Esophagus muscularis mucosa (tissue), 4 donors: ENCODE results near the gene HIBCH. TPM values are rescaled to one million over a fixed set of nuclear protein-coding genes. Genes with fewer than 3 reads are reported as not detected.

ENCODE experiments used
- DNase-seq: peaks from one replicate; pipeline ENCODE4 v3.0.0-alpha.2; 2017; ENCODE audit errors: extremely low spot score
- H3K27ac ChIP-seq, 4 donors: fragments of 200-600 bp; sonication (generic); replicated peaks in 1 of 4; 1 replicate in 3 of 4; 2 replicates in 1 of 4; pipeline ENCODE4 v1.5.1; 2016 to 2019; ENCODE audit warnings: mild to moderate bottlenecking in 1 of 4
- H3K27me3 ChIP-seq, 4 donors: fragments of 200-600 bp; sonication (generic); one replicate each; pipeline versions ENCODE4 v1.5.1 to v1.6.0; 2016 to 2019
- H3K36me3 ChIP-seq, 4 donors: fragments of 200-600 bp; sonication (generic); one replicate each; pipeline ENCODE4 v1.5.1; 2016 to 2019
- H3K4me1 ChIP-seq, 4 donors: fragments of 200-600 bp; sonication (generic); one replicate each; pipeline ENCODE4 v1.5.1; 2016 to 2019
- H3K4me3 ChIP-seq, 4 donors: fragments of 200-600 bp; sonication (generic); 1 replicate in 2 of 4; 2 replicates in 2 of 4; pipeline ENCODE4 v1.5.1; 2016 to 2019; ENCODE audit warnings: mild to moderate bottlenecking in 4 of 4, moderate library complexity in 1 of 4
- H3K9me3 ChIP-seq, 4 donors: fragments of 200-600 bp; sonication (generic); 1 replicate in 3 of 4; 2 replicates in 1 of 4; pipeline ENCODE4 v1.5.1; 2016 to 2019
- CTCF ChIP-seq, 3 experiments: fragments of 200-600 bp in 2 of 3; fragments of 450-650 bp in 1 of 3; sonication (generic) in 2 of 3; IDR thresholded peaks; one replicate each; pipeline ENCODE4 v1.5.1; 2017 to 2019; ENCODE audit warnings: antibody characterized with exemption in 3 of 3, mild to moderate bottlenecking in 2 of 3, moderate library complexity in 1 of 3
- EP300 ChIP-seq: sonication (generic); formaldehyde crosslinking; IDR thresholded peaks from one replicate; pipeline ENCODE4 v1.6.1; 2017; ENCODE audit warnings: antibody characterized with exemption
- POLR2A ChIP-seq: fragments of 450-650 bp; IDR thresholded peaks from one replicate; pipeline ENCODE4 v1.6.1; 2017; ENCODE audit warnings: antibody characterized with exemption, moderate library complexity, mild to moderate bottlenecking, low read depth
- POLR2AphosphoS5 ChIP-seq, 2 donors: sonication (generic); formaldehyde crosslinking; IDR thresholded peaks; one replicate each; pipeline ENCODE4 v1.6.1; 2017; ENCODE audit warnings: antibody characterized with exemption in 2 of 2
- WGBS: methylation state at CpG from one replicate; pipeline ENCODE4 v1.1.5; 2018; 5-methylcytosine and 5-hydroxymethylcytosine counted together
- intact Hi-C: fragments of 100-400 bp; cut with DNase I; formaldehyde crosslinking; loops from one replicate; pipeline ENCODE4 v1.15.1; 2023
- total RNA-seq, 4 donors: library from RNA; depleted of rRNA; stranded (reverse); fragments of >200 nt; gene quantifications; one replicate each; pipeline versions ENCODE4 v1.1.0 to v1.2.1, GENCODE V29; 2016

Gene HIBCH
- total RNA-seq, 4 donors from 2014 or later, result 12.3 to 20.2 (median 15.5) TPM

GRCh38 chr2:190357600-190357999, 38.0 kb upstream of the HIBCH start:
- Histone ChIP-seq H3K27ac (peak overlapping the region; percentile 74 to 82 (median 75)), H3K4me3 (no peak overlapping the region), H3K4me1 (peaks cover 44 to 85% (median 76%) of the 10 kb centered on the region in 4 donors), H3K36me3 (peaks cover 0 to 18% (median 0%) of the 10 kb centered on the region in 4 donors), H3K9me3 (no peaks in the 10 kb centered on the region), H3K27me3 (no peaks in the 10 kb centered on the region)
- 46% methylated on average over 2 of the region's 2 CpGs for WGBS
- no peak for DNase-seq
- TF ChIP-seq POLR2A (no peak), EP300 (no peak), POLR2AphosphoS5 (IDR thresholded peaks at IDR 0.05) (no peak), CTCF (IDR thresholded peaks at IDR 0.05) (no peak)
- intact Hi-C loops, result no loop called here

GRCh38 chr2:190355968-190356644, 36.5 kb upstream of the HIBCH start:
- 53% methylated on average over 6 of the region's 6 CpGs for WGBS
- peak overlapping the region; percentile 34 to 75 (median 52) for H3K27ac ChIP-seq
- peaks cover 46 to 94% (median 81%) of the 10 kb centered on the region in 4 donors for H3K4me1 ChIP-seq
- DNase-seq, result no peak
- H3K27me3 ChIP-seq, result no peaks in the 10 kb centered on the region
- no peak overlapping the region for H3K4me3 ChIP-seq
- peaks cover 0 to 7% (median 0%) of the 10 kb centered on the region in 4 donors for H3K36me3 ChIP-seq
- intact Hi-C loops, result no loop called here
- H3K9me3 ChIP-seq, result no peaks in the 10 kb centered on the region
- TF ChIP-seq CTCF (IDR thresholded peaks at IDR 0.05) (no peak), POLR2AphosphoS5 (IDR thresholded peaks at IDR 0.05) (no peak), EP300 (no peak), POLR2A (no peak)

GRCh38 chr2:190354003-190354690, 34.5 kb upstream of the HIBCH start:
- intact Hi-C loops, result no loop called here
- Histone ChIP-seq H3K27ac (peak overlapping the region; percentile 45 to 56 (median 55)), H3K36me3 (peaks cover 0 to 2% (median 1%) of the 10 kb centered on the region in 4 donors), H3K4me3 (no peak overlapping the region), H3K27me3 (no peaks in the 10 kb centered on the region), H3K9me3 (no peaks in the 10 kb centered on the region), H3K4me1 (peaks cover 34 to 86% (median 72%) of the 10 kb centered on the region in 4 donors)
- no peak for DNase-seq
- TF ChIP-seq EP300 (no peak), POLR2AphosphoS5 (IDR thresholded peaks at IDR 0.05) (no peak), CTCF (IDR thresholded peaks at IDR 0.05) (no peak), POLR2A (no peak)
- 78% methylated on average over 12 of the region's 12 CpGs for WGBS

- Histone ChIP-seq H3K4me1 (peaks cover 28 to 80% (median 68%) of the 10 kb centered on the region in 4 donors), H3K27me3 (no peaks in the 10 kb centered on the region), H3K4me3 (no peak overlapping the region), H3K36me3 (peaks cover 0 to 7% (median 1%) of the 10 kb centered on the region in 4 donors), H3K27ac (peak overlapping the region; percentile 45 to 56 (median 55)), H3K9me3 (no peaks in the 10 kb centered on the region)
- TF ChIP-seq EP300, result no peak
- TF ChIP-seq POLR2A, result no peak
- TF ChIP-seq CTCF (IDR thresholded peaks at IDR 0.05), result no peak
- no peak for TF ChIP-seq POLR2AphosphoS5 (IDR thresholded peaks at IDR 0.05)
- DNase-seq, result no peak
- intact Hi-C loops, result no loop called here
These were observed 33.9 kb upstream of the HIBCH start for GRCh38 chr2:190353537-190353899.
